B cell (primary cell): Measurements from ENCODE around the gene WNK1.

Experiments
- EZH2 ChIP-seq: IDR thresholded peaks from 2 replicates; pipeline ENCODE4 v1.6.1; 2012; ENCODE audit warnings: borderline replicate concordance, low read depth, mild to moderate bottlenecking, moderate library complexity, low read length; ENCODE audit not compliant: insufficient read depth, poor library complexity, severe bottlenecking
- TF ChIP-seq, protein P1 (sequence below): fragments of 200-600 bp; IDR thresholded peaks from one replicate; pipeline ENCODE4 v1.8.0; 2022; ENCODE audit warnings: antibody characterized with exemption, mild to moderate bottlenecking

DNA sequence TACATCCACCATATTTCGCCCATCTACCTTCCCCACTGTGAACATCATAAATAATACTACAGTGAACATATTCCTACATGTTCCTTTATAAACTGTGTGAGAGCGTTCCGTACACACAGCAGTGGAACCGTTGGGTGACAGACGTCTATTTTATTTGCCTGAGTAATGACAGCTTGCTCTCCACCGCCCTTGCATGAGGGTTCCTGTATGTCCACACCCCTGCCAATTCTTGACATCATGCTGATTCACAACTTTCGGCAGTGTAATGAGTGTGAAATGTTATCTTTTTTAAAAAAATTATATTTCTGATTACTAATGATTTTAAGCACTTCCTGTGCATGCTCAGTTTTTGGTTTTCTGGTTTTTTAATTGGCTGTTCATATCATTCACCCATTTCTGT, 201.4 kb downstream of the WNK1 start:
- TF ChIP-seq, protein P1, sequence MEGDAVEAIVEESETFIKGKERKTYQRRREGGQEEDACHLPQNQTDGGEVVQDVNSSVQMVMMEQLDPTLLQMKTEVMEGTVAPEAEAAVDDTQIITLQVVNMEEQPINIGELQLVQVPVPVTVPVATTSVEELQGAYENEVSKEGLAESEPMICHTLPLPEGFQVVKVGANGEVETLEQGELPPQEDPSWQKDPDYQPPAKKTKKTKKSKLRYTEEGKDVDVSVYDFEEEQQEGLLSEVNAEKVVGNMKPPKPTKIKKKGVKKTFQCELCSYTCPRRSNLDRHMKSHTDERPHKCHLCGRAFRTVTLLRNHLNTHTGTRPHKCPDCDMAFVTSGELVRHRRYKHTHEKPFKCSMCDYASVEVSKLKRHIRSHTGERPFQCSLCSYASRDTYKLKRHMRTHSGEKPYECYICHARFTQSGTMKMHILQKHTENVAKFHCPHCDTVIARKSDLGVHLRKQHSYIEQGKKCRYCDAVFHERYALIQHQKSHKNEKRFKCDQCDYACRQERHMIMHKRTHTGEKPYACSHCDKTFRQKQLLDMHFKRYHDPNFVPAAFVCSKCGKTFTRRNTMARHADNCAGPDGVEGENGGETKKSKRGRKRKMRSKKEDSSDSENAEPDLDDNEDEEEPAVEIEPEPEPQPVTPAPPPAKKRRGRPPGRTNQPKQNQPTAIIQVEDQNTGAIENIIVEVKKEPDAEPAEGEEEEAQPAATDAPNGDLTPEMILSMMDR, result no peak
- no peak for TF ChIP-seq EZH2
